NCI-H82 (cell line): ENCODE measurements around the gene BAG5.
A peak's percentile ranks its signal among the peaks of the same experiment; 100 is the strongest.
"Not testable (repeated sequence)": the region's sequence is repeated elsewhere in the genome, so short reads cannot be mapped to it uniquely, and the experiment has no call there.

Source experiments
- DNase-seq: peaks from one replicate; lab custom pipeline; 2025; lab: John Stamatoyannopoulos, UW

Gene BAG5

GRCh38 chr14:103522649-103523574 is 39.5 kb downstream of the BAG5 start, which contains the start of gene CKB:
TSS of gene CKB (minus strand) at chr14:103522830. CDS start at chr14:103522493, 337 bp downstream.
- peak; percentile 90 for DNase-seq

GRCh38 chr14:103521951-103522563 is 40.4 kb downstream of the BAG5 start:
- DNase-seq: peak; percentile 47

- DNase-seq: peak; percentile 23
Observed at GRCh38 chr14:103521438-103521950, 41.0 kb downstream of the BAG5 start.

GRCh38 chr14:103520657-103521437 is 41.6 kb downstream of the BAG5 start:
- DNase-seq: peak; percentile 80

GRCh38 chr14:103520269-103520656 is 42.2 kb downstream of the BAG5 start:
- no peak for DNase-seq

GRCh38 chr14:103519837-103520212 is 42.6 kb downstream of the BAG5 start:
- no peak for DNase-seq

GRCh38 chr14:103519043-103519836 is 43.2 kb downstream of the BAG5 start:
- peak; percentile 41 for DNase-seq

- peak; percentile 79 for DNase-seq
Observed at GRCh38 chr14:103518422-103519042, 43.9 kb downstream of the BAG5 start.

- DNase-seq: peak; percentile 23
Observed at GRCh38 chr14:103517721-103518421, 44.6 kb downstream of the BAG5 start.

- no peak for DNase-seq
Observed at GRCh38 chr14:103517174-103517566, 45.3 kb downstream of the BAG5 start.

GRCh38 chr14:103516426-103517173 is 45.9 kb downstream of the BAG5 start:
- DNase-seq: no peak

- no peak for DNase-seq
Observed at GRCh38 chr14:103514596-103515421, 47.6 kb downstream of the BAG5 start.

GRCh38 chr14:103512701-103513611 is 49.5 kb downstream of the BAG5 start:
- DNase-seq: peak; percentile 42

GRCh38 chr14:103512180-103512579 is 50.3 kb downstream of the BAG5 start:
- DNase-seq: not testable (repeated sequence)

- DNase-seq: no peak
Observed at GRCh38 chr14:103510724-103511693, 51.4 kb downstream of the BAG5 start.
